ENCODE results near the gene GALNT6. TPM values are rescaled to one million over a fixed set of nuclear protein-coding genes. Genes with fewer than 3 reads are reported as not detected.

GALNT6 gene
- total and polyA plus RNA-seq, 11 donors, result 0.08 to 8.0 (median 0.77) TPM

DNA sequence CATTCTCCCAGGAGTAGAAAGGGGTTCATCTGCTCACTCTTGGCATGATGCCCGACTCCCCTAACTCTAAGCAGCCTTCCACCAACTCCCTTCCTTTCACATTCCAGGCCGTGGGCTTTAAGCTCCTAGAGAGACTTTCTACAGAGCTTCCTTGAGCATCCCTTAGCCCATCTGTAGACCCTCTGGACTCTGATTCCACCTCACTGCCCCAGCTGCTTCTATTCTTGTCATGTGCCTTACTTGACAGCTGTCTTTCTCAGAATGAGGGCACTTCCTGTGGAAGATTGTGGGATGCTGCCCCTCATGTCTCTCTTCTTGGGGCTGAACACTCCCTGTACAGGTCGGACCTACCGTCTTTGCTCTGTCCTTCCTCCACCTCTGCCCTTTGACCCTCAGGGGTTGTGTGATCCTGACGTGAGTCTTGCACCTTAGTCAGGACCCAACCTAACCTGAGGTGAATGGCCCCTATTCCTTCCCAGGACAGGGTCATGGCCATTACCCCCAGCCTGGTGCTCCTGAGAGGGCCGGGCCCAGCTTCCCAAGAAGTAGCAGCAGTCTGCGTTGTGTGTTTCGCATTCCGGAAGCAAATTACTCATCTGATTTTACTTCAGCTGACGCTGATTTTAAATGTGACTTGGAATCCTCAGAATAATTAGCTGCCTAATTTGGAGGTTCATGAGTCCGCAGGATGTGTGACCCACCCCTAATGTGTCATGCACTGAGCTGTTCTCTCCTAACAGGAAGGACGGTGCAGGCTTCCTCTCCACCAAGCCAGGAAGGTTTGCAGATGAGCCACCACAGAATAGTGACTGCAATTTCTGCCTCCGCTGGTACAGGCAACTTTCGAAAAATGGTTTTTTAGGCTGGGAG is 2.7 kb upstream of the GALNT6 start:
- H3K36me3 ChIP-seq, result no peaks in the 10 kb centered on the region
- ATAC-seq, result peak; percentile 66 to 88 (median 70)
- H3K9me3 ChIP-seq, result no peaks in the 10 kb centered on the region
- peaks cover 0 to 39% (median 14%) of the 10 kb centered on the region in 9 donors for H3K27me3 ChIP-seq
- TF ChIP-seq CTCF (IDR thresholded peaks at IDR 0.05) (no peak), POLR2A (IDR thresholded peaks at IDR 0.05) (no peak)
- WGBS, 4 donors, result 71 to 80% (median 73%) methylated on average over 14 of the region's 14 CpGs
- intact Hi-C loops (cut with DNase I), result loop anchor here in 1 of 10 donors (2.0 kb wide), 1 partner anchor 37 kb away; no protein-coding TSS in a partner anchor
- peak in 3 of 5 donors; percentile 24 to 49 (median 35) for DNase-seq
- H3K27ac ChIP-seq, result peak overlapping the region in 6 of 12 donors; percentile 29 to 90 (median 68)
- peak overlapping the region in 1 of 12 donors; percentile 23 for H3K4me3 ChIP-seq
- H3K4me1 ChIP-seq, result peaks cover 0 to 68% (median 7%) of the 10 kb centered on the region in 12 donors

- Histone ChIP-seq H3K27me3 (peaks cover 0 to 39% (median 14%) of the 10 kb centered on the region in 9 donors), H3K27ac (peak overlapping the region in 1 of 12 donors; percentile 90), H3K4me1 (peaks cover 0 to 73% (median 7%) of the 10 kb centered on the region in 12 donors), H3K4me3 (peak overlapping the region in 9 of 12 donors; percentile 15 to 83 (median 57)), H3K9me3 (no peaks in the 10 kb centered on the region), H3K36me3 (no peaks in the 10 kb centered on the region)
- ATAC-seq (no peak), DNase-seq (no peak)
- intact Hi-C loops (cut with DNase I), result no loop called here
- no peak for TF ChIP-seq POLR2A (IDR thresholded peaks at IDR 0.05)
- no peak for TF ChIP-seq CTCF (IDR thresholded peaks at IDR 0.05)
- 64 to 74% (median 70%) methylated on average over 22 of the region's 22 CpGs for WGBS, 4 donors
These were observed 1.5 kb upstream of the GALNT6 start for GRCh38 chr12:51392556-51393237.

DNA sequence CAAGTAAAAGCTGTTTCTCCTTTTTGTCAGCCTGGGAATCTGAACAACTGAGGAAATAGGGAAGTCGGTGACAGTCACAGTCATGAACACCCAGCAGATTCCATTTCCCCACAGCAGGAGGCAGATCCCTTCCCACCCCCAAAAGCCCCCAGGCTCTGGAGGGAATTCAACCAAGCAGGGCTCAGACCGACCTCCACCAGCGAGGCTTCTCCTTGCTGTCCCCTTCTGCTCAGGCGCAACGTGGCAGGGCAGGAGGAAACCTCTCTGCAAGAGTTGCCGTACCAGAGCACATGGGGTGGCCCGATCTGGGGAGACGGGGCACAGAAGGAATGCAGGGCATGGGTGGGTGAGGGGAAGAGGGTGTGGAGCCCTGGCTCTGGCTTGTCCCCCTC is 319 bp downstream of the GALNT6 start:
- intact Hi-C loops (cut with DNase I), result no loop called here
- TF ChIP-seq CTCF (IDR thresholded peaks at IDR 0.05) (no peak), POLR2A (IDR thresholded peaks at IDR 0.05) (no peak)
- no peaks in the 10 kb centered on the region for H3K9me3 ChIP-seq
- peaks cover 0 to 74% (median 7%) of the 10 kb centered on the region in 12 donors for H3K4me1 ChIP-seq
- no peaks in the 10 kb centered on the region for H3K36me3 ChIP-seq
- H3K27ac ChIP-seq, result peak overlapping the region in 5 of 12 donors; percentile 3 to 90 (median 7)
- peaks cover 0 to 39% (median 14%) of the 10 kb centered on the region in 9 donors for H3K27me3 ChIP-seq
- 15 to 29% (median 22%) methylated on average over 4 to 8 of the region's 8 CpGs for WGBS, 4 donors
- peak in 3 of 4 donors; percentile 2 to 37 (median 13) for ATAC-seq
- peak in 1 of 5 donors; percentile 35 for DNase-seq
- peak overlapping the region in 11 of 12 donors; percentile 50 to 83 (median 56) for H3K4me3 ChIP-seq

GRCh38 chr12:51390457-51390856 is 749 bp downstream of the GALNT6 start:
- Histone ChIP-seq H3K27me3 (peaks cover 0 to 37% (median 14%) of the 10 kb centered on the region in 9 donors), H3K4me3 (peak overlapping the region in 2 of 12 donors; percentile 68 to 83), H3K27ac (peak overlapping the region in 1 of 12 donors; percentile 90), H3K36me3 (no peaks in the 10 kb centered on the region), H3K9me3 (no peaks in the 10 kb centered on the region), H3K4me1 (peaks cover 0 to 70% (median 7%) of the 10 kb centered on the region in 12 donors)
- intact Hi-C loops (cut with DNase I), result no loop called here
- WGBS, 4 donors, result 86 to 89% (median 87%) methylated on average over 5 to 6 of the region's 6 CpGs
- no peak for ATAC-seq
- DNase-seq, result no peak
- TF ChIP-seq POLR2A (IDR thresholded peaks at IDR 0.05) (no peak), CTCF (IDR thresholded peaks at IDR 0.05) (no peak)

Measured in heart left ventricle (tissue), 16 donors.